H9 (cell line): ENCODE measurements around the gene ADI1. TPM values are rescaled to one million over a fixed set of nuclear protein-coding genes. Genes with fewer than 3 reads are reported as not detected.

Source experiments
- DNase-seq: peaks from one replicate; pipeline ENCODE4 v3.0.0-alpha.2; 2017
- H2AFZ ChIP-seq: one replicate; pipeline ENCODE4 v1.6.1; 2013; ENCODE audit warnings: mild to moderate bottlenecking, low read length, control low read depth, moderate library complexity
- H2AK5ac ChIP-seq: 2 replicates; pipeline ENCODE4 v1.6.1; 2013; ENCODE audit warnings: low read length, control low read depth, mixed read lengths; ENCODE audit not compliant: insufficient read length
- H2BK120ac ChIP-seq: one replicate; pipeline ENCODE4 v1.6.1; 2013; ENCODE audit warnings: low read depth, mild to moderate bottlenecking, low read length, control low read depth, inconsistent platforms; ENCODE audit not compliant: poor library complexity, severe bottlenecking
- H2BK12ac ChIP-seq: 2 replicates; pipeline ENCODE4 v1.6.1; 2013; ENCODE audit warnings: low read length, control low read depth, mixed read lengths, low read depth; ENCODE audit not compliant: insufficient read length
- H2BK15ac ChIP-seq: 2 replicates; pipeline ENCODE4 v1.6.1; 2013; ENCODE audit warnings: low read depth, low read length, control low read depth
- H2BK20ac ChIP-seq: one replicate; pipeline ENCODE4 v1.6.1; 2013; ENCODE audit warnings: low read depth, mild to moderate bottlenecking, low read length, control low read depth, inconsistent platforms; ENCODE audit not compliant: poor library complexity, severe bottlenecking
- H2BK5ac ChIP-seq: 2 replicates; pipeline ENCODE4 v1.6.1; 2013; ENCODE audit warnings: low read length, control low read depth, mixed read lengths; ENCODE audit not compliant: insufficient read length
- H3K14ac ChIP-seq: 2 replicates; pipeline ENCODE4 v1.6.1; 2013; ENCODE audit warnings: low read length, control low read depth; ENCODE audit not compliant: insufficient read depth
- H3K18ac ChIP-seq: 2 replicates; pipeline ENCODE4 v1.6.1; 2013; ENCODE audit warnings: low read depth, mild to moderate bottlenecking, mixed read lengths, low read length, control low read depth; ENCODE audit not compliant: insufficient read length
- H3K23ac ChIP-seq: 2 replicates; pipeline ENCODE4 v1.6.1; 2013; ENCODE audit warnings: low read length, control low read depth, mixed read lengths, low read depth; ENCODE audit not compliant: insufficient read length
- H3K23me2 ChIP-seq: 2 replicates; pipeline ENCODE4 v1.6.1; 2013; ENCODE audit warnings: low read depth, mild to moderate bottlenecking, mixed read lengths, low read length, control low read depth; ENCODE audit not compliant: insufficient read length, poor library complexity, severe bottlenecking
- H3K27ac ChIP-seq: 2 replicates; pipeline ENCODE4 v1.5.1; 2013; ENCODE audit warnings: low read length, control low read depth, mixed read lengths, low read depth; ENCODE audit not compliant: insufficient read length
- H3K27me3 ChIP-seq: 2 replicates; pipeline ENCODE4 v1.6.1; 2013; ENCODE audit warnings: low read length, control low read depth, inconsistent platforms; ENCODE audit not compliant: insufficient read depth
- H3K4ac ChIP-seq: 2 replicates; pipeline ENCODE4 v1.6.1; 2013; ENCODE audit warnings: low read depth, mild to moderate bottlenecking, control low read depth, inconsistent platforms, low read length, moderate library complexity
- H3K4me1 ChIP-seq: 2 replicates; pipeline ENCODE4 v1.6.1; 2013; ENCODE audit warnings: low read length, control low read depth, inconsistent platforms; ENCODE audit not compliant: insufficient read depth
- H3K4me2 ChIP-seq: 2 replicates; pipeline ENCODE4 v1.6.1; 2013; ENCODE audit warnings: low read length, control low read depth, mixed read lengths; ENCODE audit not compliant: insufficient read length, insufficient read depth
- H3K56ac ChIP-seq: 2 replicates; pipeline ENCODE4 v1.6.1; 2013; ENCODE audit warnings: low read depth, mild to moderate bottlenecking, mixed read lengths, low read length, control low read depth; ENCODE audit not compliant: insufficient read length
- H3K79me1 ChIP-seq: 2 replicates; pipeline ENCODE4 v1.6.1; 2013; ENCODE audit warnings: low read depth, mild to moderate bottlenecking, moderate library complexity, low read length, control low read depth, inconsistent platforms; ENCODE audit not compliant: insufficient read depth, poor library complexity, severe bottlenecking
- H3K79me2 ChIP-seq: 2 replicates; pipeline ENCODE4 v1.6.1; 2013; ENCODE audit warnings: low read length, control low read depth, inconsistent platforms; ENCODE audit not compliant: insufficient read depth
- H3K9ac ChIP-seq: 2 replicates; pipeline ENCODE4 v1.6.1; 2013; ENCODE audit warnings: low read length, control low read depth, mixed read lengths; ENCODE audit not compliant: insufficient read length; ENCODE audit errors: extremely low read depth
- H3K9me3 ChIP-seq: one replicate; pipeline ENCODE4 v1.6.1; 2013; ENCODE audit warnings: low read depth, low read length, inconsistent platforms; ENCODE audit not compliant: control insufficient read depth
- H3T11ph ChIP-seq: one replicate; pipeline ENCODE4 v1.6.1; 2013; ENCODE audit warnings: mild to moderate bottlenecking, low read length, control low read depth, inconsistent platforms
- H4K20me1 ChIP-seq: one replicate; pipeline ENCODE4 v1.6.1; 2013; ENCODE audit not compliant: control insufficient read depth, insufficient read length, insufficient read depth
- H4K5ac ChIP-seq: 2 replicates; pipeline ENCODE4 v1.6.1; 2013; ENCODE audit warnings: low read depth, mild to moderate bottlenecking, mixed read lengths, low read length, control low read depth; ENCODE audit not compliant: insufficient read length
- H4K8ac ChIP-seq: replicated peaks from 2 replicates; pipeline ENCODE4 v1.6.1; 2013; ENCODE audit warnings: low read length, control low read depth, mixed read lengths, low read depth; ENCODE audit not compliant: insufficient read length
- H4K91ac ChIP-seq: 2 replicates; pipeline ENCODE4 v1.6.1; 2013; ENCODE audit warnings: low read depth, mild to moderate bottlenecking, moderate library complexity, mixed read lengths, low read length, control low read depth; ENCODE audit not compliant: insufficient read length
- H3K27ac Mint-ChIP-seq, 3 experiments: 2 replicates in 2 of 3; 3 replicates in 1 of 3; pipeline ENCODE4 v1.8.0; 2020 to 2021; ENCODE audit warnings: mixed read lengths in 3 of 3, mild to moderate bottlenecking in 1 of 3, moderate library complexity in 1 of 3
- H3K27me3 Mint-ChIP-seq: 2 replicates; pipeline ENCODE4 v1.8.0; 2021; ENCODE audit warnings: low read depth, mild to moderate bottlenecking, moderate library complexity, mixed read lengths
- H3K36me3 Mint-ChIP-seq, 3 experiments: 2 replicates in 2 of 3; 3 replicates in 1 of 3; pipeline ENCODE4 v1.8.0; 2020 to 2021; ENCODE audit warnings: low read depth in 3 of 3, mixed read lengths in 3 of 3; ENCODE audit not compliant: insufficient read depth in 1 of 3
- H3K4me1 Mint-ChIP-seq, 2 experiments: 2 replicates each; pipeline ENCODE4 v1.8.0; 2020; ENCODE audit warnings: mixed read lengths in 2 of 2
- H3K4me3 Mint-ChIP-seq, 2 experiments: 2 replicates in 1 of 2; 3 replicates in 1 of 2; pipeline ENCODE4 v1.8.0; 2020 to 2021; ENCODE audit warnings: mild to moderate bottlenecking in 2 of 2, mixed read lengths in 2 of 2, moderate library complexity in 1 of 2
- H3K9me3 Mint-ChIP-seq, 2 experiments: 2 replicates in 1 of 2; 3 replicates in 1 of 2; pipeline ENCODE4 v1.8.0; 2020; ENCODE audit warnings: mild to moderate bottlenecking in 2 of 2, mixed read lengths in 2 of 2, moderate library complexity in 1 of 2
- WGBS: extraction: QIAGEN DNeasy Blood & Tissue Kit; methylation state at CpG from one replicate; pipeline ENCODE4 v1.1.7; 2013; ENCODE audit warnings: missing lambda C conversion rate, low lambda C conversion rate, mixed read lengths; ENCODE audit not compliant: insufficient read length; ENCODE audit errors: extremely low coverage; 5-methylcytosine and 5-hydroxymethylcytosine counted together
- total RNA-seq: library from RNA; stranded (reverse); gene quantifications from 2 replicates; pipeline ENCODE4 v1.2.1, GENCODE V29; 2021
- TF ChIP-seq, protein P1 (sequence below): fragments of 200-600 bp; sonication (generic); conservative IDR thresholded peaks from 3 replicates; pipeline ENCODE4 v1.8.0; 2021; ENCODE audit warnings: antibody characterized with exemption, mild to moderate bottlenecking

Gene ADI1
- total RNA-seq, 1 experiment from 2014 or later = 23.4 TPM

DNA sequence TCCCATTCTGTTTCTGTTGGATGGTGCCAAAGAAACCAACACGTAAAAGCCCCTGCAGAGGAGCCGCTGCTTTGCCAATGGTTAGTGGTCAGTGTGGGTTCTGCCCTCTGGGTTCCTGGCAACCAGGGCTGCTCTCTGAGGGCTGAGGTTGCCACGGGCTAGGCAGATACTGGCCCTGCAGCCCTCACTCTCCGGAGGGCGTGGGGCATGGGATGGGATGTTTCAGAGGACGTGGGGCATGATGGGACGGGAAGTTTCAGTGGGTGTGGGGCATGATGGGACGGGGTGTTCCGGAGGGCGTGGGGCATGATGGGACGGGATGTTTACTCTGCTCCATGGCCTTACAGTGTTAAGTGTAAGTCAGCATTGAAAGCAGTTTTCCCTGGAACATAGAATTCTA is 34.2 kb downstream of the ADI1 start:
- H3K14ac ChIP-seq = no peak overlapping the region
- H3K4me1 Mint-ChIP-seq = peaks cover 4 to 13% of the 10 kb centered on the region in 2 experiments
- no peaks in the 10 kb centered on the region for H3K79me2 ChIP-seq
- no peaks in the 10 kb centered on the region for H3K79me1 ChIP-seq
- no peak overlapping the region for H3K4me3 Mint-ChIP-seq
- no peak overlapping the region for H3K18ac ChIP-seq
- H3K4me1 ChIP-seq = no peaks in the 10 kb centered on the region
- no peak overlapping the region for H2BK12ac ChIP-seq
- H4K20me1 ChIP-seq = no peaks in the 10 kb centered on the region
- H4K5ac ChIP-seq = no peak overlapping the region
- H3K9me3 Mint-ChIP-seq = peaks cover 3 to 8% of the 10 kb centered on the region in 2 experiments; a peak in 3 of 5 replicates
- H2AK5ac ChIP-seq = no peak overlapping the region
- H3K4me2 ChIP-seq = no peak overlapping the region
- no peak overlapping the region for H3K27ac ChIP-seq
- no peak overlapping the region for H2AFZ ChIP-seq
- H2BK20ac ChIP-seq = no peak overlapping the region
- no peak overlapping the region for H3K56ac ChIP-seq
- DNase-seq = no peak
- WGBS = no CpG with 5 or more reads among the region's 11 CpGs
- H3K36me3 Mint-ChIP-seq = peaks cover 19 to 33% (median 23%) of the 10 kb centered on the region in 3 experiments
- H4K91ac ChIP-seq = no peak overlapping the region
- peaks cover 1% of the 10 kb centered on the region; the same call in 1 of the 2 replicates for H3K27me3 Mint-ChIP-seq
- H3K27ac Mint-ChIP-seq = no peak overlapping the region
- H3K4ac ChIP-seq = no peak overlapping the region
- H4K8ac ChIP-seq = no peak overlapping the region
- H3K9me3 ChIP-seq = no peaks in the 10 kb centered on the region
- no peak overlapping the region for H3K23ac ChIP-seq
- H2BK15ac ChIP-seq = no peak overlapping the region
- H2BK5ac ChIP-seq = no peak overlapping the region
- no peaks in the 10 kb centered on the region for H3K27me3 ChIP-seq
- no peak overlapping the region for H3K9ac ChIP-seq
- TF ChIP-seq, protein P1, sequence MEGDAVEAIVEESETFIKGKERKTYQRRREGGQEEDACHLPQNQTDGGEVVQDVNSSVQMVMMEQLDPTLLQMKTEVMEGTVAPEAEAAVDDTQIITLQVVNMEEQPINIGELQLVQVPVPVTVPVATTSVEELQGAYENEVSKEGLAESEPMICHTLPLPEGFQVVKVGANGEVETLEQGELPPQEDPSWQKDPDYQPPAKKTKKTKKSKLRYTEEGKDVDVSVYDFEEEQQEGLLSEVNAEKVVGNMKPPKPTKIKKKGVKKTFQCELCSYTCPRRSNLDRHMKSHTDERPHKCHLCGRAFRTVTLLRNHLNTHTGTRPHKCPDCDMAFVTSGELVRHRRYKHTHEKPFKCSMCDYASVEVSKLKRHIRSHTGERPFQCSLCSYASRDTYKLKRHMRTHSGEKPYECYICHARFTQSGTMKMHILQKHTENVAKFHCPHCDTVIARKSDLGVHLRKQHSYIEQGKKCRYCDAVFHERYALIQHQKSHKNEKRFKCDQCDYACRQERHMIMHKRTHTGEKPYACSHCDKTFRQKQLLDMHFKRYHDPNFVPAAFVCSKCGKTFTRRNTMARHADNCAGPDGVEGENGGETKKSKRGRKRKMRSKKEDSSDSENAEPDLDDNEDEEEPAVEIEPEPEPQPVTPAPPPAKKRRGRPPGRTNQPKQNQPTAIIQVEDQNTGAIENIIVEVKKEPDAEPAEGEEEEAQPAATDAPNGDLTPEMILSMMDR = no peak
- H3T11ph ChIP-seq = no peak overlapping the region
- no peaks in the 10 kb centered on the region for H3K23me2 ChIP-seq
- no peak overlapping the region for H2BK120ac ChIP-seq
